ENCODE data around the gene CPEB4.

CPEB4 gene

DNA sequence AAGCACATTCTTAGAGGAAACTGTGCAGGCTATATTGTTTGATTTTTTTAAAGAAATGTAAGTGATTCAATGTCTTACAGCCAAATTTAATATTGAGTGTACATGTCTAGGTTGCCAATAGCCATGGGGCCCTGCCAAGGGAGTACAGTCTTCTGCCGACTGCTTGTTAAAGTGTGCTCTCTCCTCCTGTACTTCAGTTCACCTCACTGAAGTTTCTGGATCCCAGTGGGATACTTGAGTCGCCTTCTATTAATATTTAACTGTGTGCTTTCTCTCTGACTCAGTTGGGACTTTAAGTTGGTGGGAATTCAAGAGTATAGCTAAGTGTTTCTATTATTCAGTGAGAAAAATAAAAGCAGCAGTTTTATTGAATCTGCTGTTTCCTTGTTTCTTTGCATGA, 56.4 kb downstream of the CPEB4 start:
- ATAC-seq (ENCODE audit: low read depth) (no peak), DNase-seq (ENCODE audit: low spot score in 2 of 2) (no peak)
- H3K36me3 Mint-ChIP-seq, result peaks cover 29% of the 10 kb centered on the region
- no peaks in the 10 kb centered on the region for H3K27me3 Mint-ChIP-seq
- H3K4me1 Mint-ChIP-seq, result peaks cover 2% of the 10 kb centered on the region
- H3K4me3 Mint-ChIP-seq, result no peak overlapping the region
- H3K27ac Mint-ChIP-seq, result no peak overlapping the region
- H3K9me3 Mint-ChIP-seq, result no peaks in the 10 kb centered on the region

DNA sequence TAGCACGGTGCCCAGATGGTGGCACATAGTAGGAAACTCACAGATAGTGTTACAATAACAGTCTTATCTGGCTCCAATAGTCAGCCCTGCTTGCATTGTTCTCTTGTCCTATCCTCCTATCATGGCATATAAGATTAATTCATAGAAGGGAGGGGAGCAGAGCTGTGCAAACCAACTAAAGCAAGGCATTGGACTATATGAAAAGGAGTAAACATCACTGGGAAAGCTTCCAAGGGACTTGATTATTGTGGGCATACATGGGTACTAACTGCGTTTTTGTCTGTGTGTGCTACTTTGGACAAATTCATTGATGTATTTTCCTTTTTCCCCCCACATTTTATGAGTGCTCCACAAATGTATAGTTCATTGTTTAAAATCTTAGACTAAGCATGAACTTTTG, 57.0 kb downstream of the CPEB4 start:
- Mint-ChIP-seq H3K27ac (no peak overlapping the region), H3K9me3 (no peaks in the 10 kb centered on the region), H3K4me3 (no peak overlapping the region), H3K36me3 (peaks cover 33% of the 10 kb centered on the region), H3K27me3 (no peaks in the 10 kb centered on the region), H3K4me1 (peaks cover 2% of the 10 kb centered on the region)
- ATAC-seq (ENCODE audit: low read depth), result no peak
- no peak for DNase-seq (ENCODE audit: low spot score in 2 of 2)

DNA sequence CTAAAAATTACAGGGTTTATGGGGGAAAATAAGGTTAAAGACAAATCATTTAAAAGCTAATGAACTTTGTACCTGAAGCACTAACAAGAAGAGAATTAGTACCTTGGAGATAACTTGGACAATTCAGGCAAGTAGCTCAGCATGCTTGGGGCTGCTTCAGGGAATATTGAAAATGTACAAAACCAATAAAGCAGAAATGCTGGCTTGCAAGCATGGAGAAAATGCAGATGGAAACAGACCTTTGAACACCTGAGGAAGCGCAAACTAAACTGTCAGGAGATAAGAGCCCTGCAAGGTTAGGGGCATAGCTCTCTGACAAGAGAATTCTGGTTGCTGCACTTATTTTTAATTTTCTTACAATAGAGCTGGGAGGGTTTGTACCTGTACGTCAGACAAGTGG, 58.2 kb downstream of the CPEB4 start:
- H3K4me1 Mint-ChIP-seq, result peaks cover 2% of the 10 kb centered on the region
- H3K9me3 Mint-ChIP-seq, result no peaks in the 10 kb centered on the region
- H3K36me3 Mint-ChIP-seq, result peaks cover 33% of the 10 kb centered on the region
- no peaks in the 10 kb centered on the region for H3K27me3 Mint-ChIP-seq
- DNase-seq (ENCODE audit: low spot score in 2 of 2), result no peak
- H3K4me3 Mint-ChIP-seq, result no peak overlapping the region
- no peak overlapping the region for H3K27ac Mint-ChIP-seq
- ATAC-seq (ENCODE audit: low read depth), result no peak

DNA sequence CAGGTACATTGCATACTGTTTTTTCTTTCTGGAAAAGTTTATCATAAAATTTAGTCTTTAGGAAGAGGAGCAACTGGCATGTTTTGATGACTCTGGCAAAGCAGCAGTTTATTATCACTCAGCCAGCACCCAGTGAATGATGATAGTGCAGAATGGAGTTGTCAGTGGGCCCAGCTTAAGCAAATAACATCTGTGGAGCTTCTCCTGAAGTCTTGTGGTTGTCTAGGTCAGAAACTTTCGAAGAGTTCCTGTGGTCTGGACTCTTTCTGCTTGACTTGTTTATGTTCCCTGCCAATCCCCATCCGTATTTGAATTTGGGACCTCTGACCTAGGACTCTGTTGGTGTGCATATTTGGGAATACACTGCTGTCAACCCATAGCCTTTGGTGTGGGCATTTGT, 62.7 kb downstream of the CPEB4 start:
- no peak for DNase-seq (ENCODE audit: low spot score in 2 of 2)
- ATAC-seq (ENCODE audit: low read depth), result no peak
- no peak overlapping the region for H3K27ac Mint-ChIP-seq
- no peaks in the 10 kb centered on the region for H3K4me1 Mint-ChIP-seq
- peaks cover 52% of the 10 kb centered on the region for H3K36me3 Mint-ChIP-seq
- H3K27me3 Mint-ChIP-seq, result no peaks in the 10 kb centered on the region
- no peaks in the 10 kb centered on the region for H3K9me3 Mint-ChIP-seq
- no peak overlapping the region for H3K4me3 Mint-ChIP-seq

DNA sequence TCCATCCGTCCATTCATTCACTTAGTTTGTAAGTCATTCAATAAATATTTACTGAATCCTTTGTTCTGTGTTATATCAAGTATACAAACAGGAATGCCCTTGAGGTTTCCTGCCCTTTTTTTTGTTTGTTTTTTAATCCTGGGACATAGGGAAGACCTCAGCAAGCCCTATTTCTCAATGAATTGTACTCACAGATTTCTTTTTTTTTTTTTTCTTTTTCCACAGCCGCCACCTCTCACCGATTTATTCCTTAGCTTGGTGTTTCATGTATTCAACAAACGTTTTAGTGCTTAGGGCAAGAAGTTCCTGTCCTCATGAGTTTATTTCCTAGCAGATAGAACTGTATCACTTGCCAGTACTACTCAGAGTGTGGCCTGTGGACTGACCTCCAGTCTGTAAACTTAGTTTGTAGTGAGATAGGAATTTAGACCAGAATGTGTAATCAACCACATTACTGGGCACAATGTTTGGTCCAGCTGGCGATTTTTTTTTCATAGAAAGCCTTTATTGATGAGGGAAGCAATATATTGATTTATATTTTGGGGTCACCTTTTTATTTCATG, 65.5 kb downstream of the CPEB4 start:
- H3K36me3 Mint-ChIP-seq, result peaks cover 37% of the 10 kb centered on the region
- ATAC-seq (ENCODE audit: low read depth), result no peak

GRCh38 chr5:173954671-173955521, 66.7 kb downstream of the CPEB4 start:
- no peaks in the 10 kb centered on the region for H3K27me3 Mint-ChIP-seq
- no peaks in the 10 kb centered on the region for H3K4me1 Mint-ChIP-seq
- no peak overlapping the region for H3K27ac Mint-ChIP-seq
- H3K4me3 Mint-ChIP-seq, result no peak overlapping the region
- DNase-seq (ENCODE audit: low spot score in 2 of 2), result no peak
- no peaks in the 10 kb centered on the region for H3K9me3 Mint-ChIP-seq
- peaks cover 32% of the 10 kb centered on the region for H3K36me3 Mint-ChIP-seq
- ATAC-seq (ENCODE audit: low read depth), result no peak

More for the DNA sequence above, 65.5 kb downstream of the CPEB4 start:
- no peaks in the 10 kb centered on the region for H3K27me3 Mint-ChIP-seq
- DNase-seq (ENCODE audit: low spot score in 2 of 2), result no peak
- peak overlapping the region; percentile 69 for H3K27ac Mint-ChIP-seq
- H3K9me3 Mint-ChIP-seq, result no peaks in the 10 kb centered on the region
- no peaks in the 10 kb centered on the region for H3K4me1 Mint-ChIP-seq
- H3K4me3 Mint-ChIP-seq, result no peak overlapping the region

GRCh38 chr5:173960986-173961385, 72.8 kb downstream of the CPEB4 start:
- Mint-ChIP-seq H3K27ac (no peak overlapping the region), H3K4me1 (no peaks in the 10 kb centered on the region), H3K9me3 (no peaks in the 10 kb centered on the region), H3K27me3 (no peaks in the 10 kb centered on the region), H3K36me3 (peaks cover 4% of the 10 kb centered on the region), H3K4me3 (no peak overlapping the region)
- no peak for DNase-seq (ENCODE audit: low spot score in 2 of 2)
- no peak for ATAC-seq (ENCODE audit: low read depth)

- no peaks in the 10 kb centered on the region for H3K4me1 Mint-ChIP-seq
- ATAC-seq (ENCODE audit: low read depth) (no peak), DNase-seq (ENCODE audit: low spot score in 2 of 2) (no peak)
- H3K27ac Mint-ChIP-seq, result no peak overlapping the region
- no peak overlapping the region for H3K4me3 Mint-ChIP-seq
- H3K9me3 Mint-ChIP-seq, result no peaks in the 10 kb centered on the region
- H3K27me3 Mint-ChIP-seq, result no peaks in the 10 kb centered on the region
- H3K36me3 Mint-ChIP-seq, result peaks cover 2% of the 10 kb centered on the region
These were observed 73.3 kb downstream of the CPEB4 start for GRCh38 chr5:173961418-173961817.

- H3K27ac Mint-ChIP-seq, result no peak overlapping the region
- H3K9me3 Mint-ChIP-seq, result no peaks in the 10 kb centered on the region
These were observed 74.4 kb downstream of the CPEB4 start for GRCh38 chr5:173962436-173962972.

DNA sequence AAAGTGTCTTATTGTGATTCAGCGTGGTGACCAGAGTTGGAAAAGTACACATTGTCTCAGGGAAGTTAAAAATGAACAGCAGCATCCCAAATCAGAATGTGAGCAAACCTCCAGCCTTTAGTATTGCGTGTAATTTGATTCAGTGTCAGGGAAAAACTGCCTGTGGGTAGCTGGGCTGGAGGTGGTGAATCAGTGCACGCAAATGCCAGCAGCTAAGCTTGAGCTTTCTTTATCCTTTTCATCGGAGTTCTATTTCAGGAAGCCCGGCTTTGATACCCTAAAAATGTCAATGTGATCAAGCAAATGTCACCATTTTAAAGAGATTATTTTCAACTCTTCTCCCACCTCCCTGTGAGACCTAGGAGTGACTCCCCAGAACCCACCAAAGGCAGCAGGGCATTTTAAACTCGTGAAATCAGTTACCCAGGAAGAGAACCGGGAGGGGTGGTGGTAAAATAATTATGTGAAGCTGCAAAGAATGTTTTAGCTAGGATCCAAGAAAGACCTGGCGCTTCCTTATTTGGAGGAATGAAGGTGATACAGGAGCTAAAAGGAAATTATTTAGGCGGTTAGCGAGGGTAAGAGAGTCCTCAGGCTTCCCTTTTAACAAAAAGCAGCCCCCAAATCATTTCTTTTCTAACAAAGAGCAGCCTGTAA, 75.2 kb downstream of the CPEB4 start:
- Mint-ChIP-seq H3K4me3 (no peak overlapping the region), H3K36me3 (peaks cover 2% of the 10 kb centered on the region), H3K4me1 (no peaks in the 10 kb centered on the region), H3K9me3 (no peaks in the 10 kb centered on the region), H3K27ac (no peak overlapping the region), H3K27me3 (peaks cover 1% of the 10 kb centered on the region)
- DNase-seq (ENCODE audit: low spot score in 2 of 2) (no peak), ATAC-seq (ENCODE audit: low read depth) (no peak)

More at GRCh38 chr5:173962436-173962972, 74.4 kb downstream of the CPEB4 start:
- H3K4me1 Mint-ChIP-seq, result no peaks in the 10 kb centered on the region
- H3K27me3 Mint-ChIP-seq, result peaks cover under 1% of the 10 kb centered on the region
- peaks cover 2% of the 10 kb centered on the region for H3K36me3 Mint-ChIP-seq
- ATAC-seq (ENCODE audit: low read depth) (no peak), DNase-seq (ENCODE audit: low spot score in 2 of 2) (no peak)
- H3K4me3 Mint-ChIP-seq, result no peak overlapping the region

GRCh38 chr5:173963867-173964441, 75.8 kb downstream of the CPEB4 start:
- Mint-ChIP-seq H3K36me3 (peaks cover 2% of the 10 kb centered on the region), H3K9me3 (no peaks in the 10 kb centered on the region), H3K4me3 (no peak overlapping the region), H3K27ac (no peak overlapping the region), H3K27me3 (peaks cover 1% of the 10 kb centered on the region), H3K4me1 (no peaks in the 10 kb centered on the region)
- DNase-seq (ENCODE audit: low spot score in 2 of 2) (no peak), ATAC-seq (ENCODE audit: low read depth) (no peak)

DNA sequence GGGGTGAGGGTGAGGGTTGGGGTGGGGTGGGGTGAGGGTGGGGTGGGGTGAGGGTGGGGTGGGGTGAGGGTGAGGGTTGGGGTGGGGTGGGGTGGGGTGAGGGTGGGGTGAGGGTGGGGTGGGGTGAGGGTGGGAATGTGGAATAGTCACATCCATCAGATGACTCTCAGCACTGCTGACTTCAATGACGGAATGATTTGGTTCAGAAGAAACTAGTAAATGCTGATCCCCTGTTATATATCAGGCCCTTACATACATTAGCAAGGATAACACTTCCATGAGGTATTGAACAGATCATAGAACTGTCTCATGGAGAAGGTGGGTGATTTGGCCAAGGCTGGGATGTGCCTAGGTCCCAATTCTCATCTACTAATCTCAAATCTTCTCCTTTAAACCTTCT, 76.4 kb downstream of the CPEB4 start:
- Mint-ChIP-seq H3K36me3 (no peaks in the 10 kb centered on the region), H3K27ac (no peak overlapping the region), H3K4me3 (no peak overlapping the region), H3K4me1 (no peaks in the 10 kb centered on the region), H3K9me3 (no peaks in the 10 kb centered on the region), H3K27me3 (peaks cover 5% of the 10 kb centered on the region)
- ATAC-seq (ENCODE audit: low read depth) (no peak), DNase-seq (ENCODE audit: low spot score in 2 of 2) (no peak)

DNA sequence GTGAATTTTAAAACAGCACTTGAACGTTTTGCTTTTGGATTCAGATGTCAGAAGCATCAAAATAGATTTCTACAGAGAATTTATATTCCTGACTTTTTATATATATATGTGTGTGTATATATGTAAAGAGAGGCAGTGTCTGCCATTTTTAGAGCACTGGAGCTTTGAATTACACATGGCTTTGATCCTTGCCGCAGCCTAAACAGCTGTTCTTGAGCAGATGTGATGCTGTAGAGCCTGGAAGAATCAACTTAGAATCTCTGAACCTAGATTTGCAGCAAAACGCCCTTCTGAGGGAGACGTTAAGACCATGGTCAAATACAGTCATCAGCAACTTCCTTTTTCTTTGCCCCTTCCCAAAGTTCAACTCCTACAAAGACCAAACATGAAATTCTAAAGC, 79.1 kb downstream of the CPEB4 start:
- no peaks in the 10 kb centered on the region for H3K4me1 Mint-ChIP-seq
- no peaks in the 10 kb centered on the region for H3K36me3 Mint-ChIP-seq
- no peaks in the 10 kb centered on the region for H3K9me3 Mint-ChIP-seq
- H3K27me3 Mint-ChIP-seq, result peaks cover 7% of the 10 kb centered on the region
- DNase-seq (ENCODE audit: low spot score in 2 of 2), result no peak
- ATAC-seq (ENCODE audit: low read depth), result no peak
- no peak overlapping the region for H3K27ac Mint-ChIP-seq
- H3K4me3 Mint-ChIP-seq, result no peak overlapping the region
